Osteoblast (primary cell): ENCODE data around the gene ISL2. TPM values are rescaled to one million over a fixed set of nuclear protein-coding genes. Genes with fewer than 3 reads are reported as not detected.

ENCODE experiments used
- DNase-seq: peaks from one replicate; pipeline ENCODE4 v3.0.0; 2011; ENCODE audit warnings: low spot score, mixed read lengths; ENCODE audit not compliant: insufficient read length; ENCODE audit errors: missing footprints
- H2AFZ ChIP-seq: 2 replicates; pipeline ENCODE4 v1.6.0; 2011; ENCODE audit warnings: mild to moderate bottlenecking, low read length
- H3K27ac ChIP-seq: 2 replicates; pipeline ENCODE4 v1.5.1; 2011; ENCODE audit warnings: mild to moderate bottlenecking, low read depth, low read length, moderate library complexity
- H3K27me3 ChIP-seq: 2 replicates; pipeline ENCODE4 v1.6.0; 2012; ENCODE audit warnings: mild to moderate bottlenecking, control low read depth, inconsistent platforms, low read length, moderate library complexity; ENCODE audit not compliant: insufficient read depth
- H3K36me3 ChIP-seq: 2 replicates; pipeline ENCODE4 v1.5.1; 2011; ENCODE audit warnings: mild to moderate bottlenecking, low read length, control low read depth, moderate library complexity; ENCODE audit not compliant: insufficient read depth
- H3K4me1 ChIP-seq: 2 replicates; pipeline ENCODE4 v1.5.1; 2011; ENCODE audit warnings: mild to moderate bottlenecking, low read length, control low read depth, moderate library complexity; ENCODE audit not compliant: insufficient read depth
- H3K4me2 ChIP-seq: 2 replicates; pipeline ENCODE4 v1.6.0; 2011; ENCODE audit warnings: mild to moderate bottlenecking, low read length; ENCODE audit not compliant: insufficient read depth
- H3K4me3 ChIP-seq: fragments of 200-600 bp; sonication (generic); 3 replicates; pipeline ENCODE4 v1.5.1; 2012; ENCODE audit warnings: mild to moderate bottlenecking, low read length, inconsistent platforms; ENCODE audit not compliant: insufficient read depth
- H3K79me2 ChIP-seq: 2 replicates; pipeline ENCODE4 v1.6.0; 2012; ENCODE audit warnings: mild to moderate bottlenecking, low read length, control low read depth, inconsistent platforms; ENCODE audit not compliant: insufficient read depth
- H3K9me3 ChIP-seq: 2 replicates; pipeline ENCODE4 v1.5.1; 2011; ENCODE audit warnings: low read depth, low read length, control low read depth
- H4K20me1 ChIP-seq: 2 replicates; pipeline ENCODE4 v1.6.0; 2012; ENCODE audit warnings: mild to moderate bottlenecking, low read length, control low read depth; ENCODE audit not compliant: insufficient read depth
- total RNA-seq: library from RNA; depleted of rRNA; stranded (reverse); fragments of >200 nt; gene quantifications from 2 replicates; pipeline ENCODE4 v1.2.3, GENCODE V29; 2012
- TF ChIP-seq, protein P1 (sequence below): IDR thresholded peaks from 2 replicates; pipeline ENCODE4 v1.5.1; 2011; ENCODE audit warnings: mild to moderate bottlenecking, low read depth, low read length, moderate library complexity; ENCODE audit errors: extremely low read depth

The ISL2 gene
- total RNA-seq, 1 donor = 1.1 TPM

DNA sequence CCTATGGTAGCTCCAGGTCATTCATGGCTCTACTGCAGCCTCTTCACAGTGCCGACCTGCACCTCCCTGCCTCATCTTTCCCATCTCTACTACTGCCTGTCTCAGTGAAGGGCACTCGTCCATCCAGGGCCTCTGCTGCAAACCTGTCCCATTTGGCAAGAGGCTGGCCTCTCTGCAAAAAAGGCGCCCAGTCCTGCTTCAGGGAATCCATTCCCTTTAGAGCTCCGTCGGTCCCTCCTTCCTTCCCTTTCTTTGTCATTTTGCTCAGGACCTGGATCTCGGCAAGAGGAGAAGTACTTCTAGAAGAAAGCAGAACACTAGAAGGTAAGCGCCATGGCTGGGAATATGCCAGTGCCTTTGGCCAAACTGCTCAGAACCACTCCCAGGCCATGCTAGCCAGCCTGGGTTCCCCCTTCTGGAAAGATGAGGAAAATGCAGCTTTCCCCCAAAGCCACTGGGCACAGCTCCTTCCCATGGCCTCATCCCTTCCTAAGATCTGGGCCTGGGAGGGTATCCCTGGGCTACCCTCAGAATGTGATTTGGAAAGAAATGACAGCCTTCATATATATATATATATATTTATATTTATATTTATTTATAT lies 6.4 kb upstream of the ISL2 start:
- Histone ChIP-seq H3K4me3 (no peak overlapping the region), H3K27ac (no peak overlapping the region), H3K79me2 (no peaks in the 10 kb centered on the region), H3K36me3 (no peaks in the 10 kb centered on the region), H3K27me3 (peaks cover 24% of the 10 kb centered on the region), H3K9me3 (no peaks in the 10 kb centered on the region), H3K4me2 (no peak overlapping the region), H4K20me1 (no peaks in the 10 kb centered on the region), H2AFZ (no peak overlapping the region), H3K4me1 (no peaks in the 10 kb centered on the region)
- TF ChIP-seq, protein P1, sequence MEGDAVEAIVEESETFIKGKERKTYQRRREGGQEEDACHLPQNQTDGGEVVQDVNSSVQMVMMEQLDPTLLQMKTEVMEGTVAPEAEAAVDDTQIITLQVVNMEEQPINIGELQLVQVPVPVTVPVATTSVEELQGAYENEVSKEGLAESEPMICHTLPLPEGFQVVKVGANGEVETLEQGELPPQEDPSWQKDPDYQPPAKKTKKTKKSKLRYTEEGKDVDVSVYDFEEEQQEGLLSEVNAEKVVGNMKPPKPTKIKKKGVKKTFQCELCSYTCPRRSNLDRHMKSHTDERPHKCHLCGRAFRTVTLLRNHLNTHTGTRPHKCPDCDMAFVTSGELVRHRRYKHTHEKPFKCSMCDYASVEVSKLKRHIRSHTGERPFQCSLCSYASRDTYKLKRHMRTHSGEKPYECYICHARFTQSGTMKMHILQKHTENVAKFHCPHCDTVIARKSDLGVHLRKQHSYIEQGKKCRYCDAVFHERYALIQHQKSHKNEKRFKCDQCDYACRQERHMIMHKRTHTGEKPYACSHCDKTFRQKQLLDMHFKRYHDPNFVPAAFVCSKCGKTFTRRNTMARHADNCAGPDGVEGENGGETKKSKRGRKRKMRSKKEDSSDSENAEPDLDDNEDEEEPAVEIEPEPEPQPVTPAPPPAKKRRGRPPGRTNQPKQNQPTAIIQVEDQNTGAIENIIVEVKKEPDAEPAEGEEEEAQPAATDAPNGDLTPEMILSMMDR = peak; percentile 63
- DNase-seq = peak; percentile 94

DNA sequence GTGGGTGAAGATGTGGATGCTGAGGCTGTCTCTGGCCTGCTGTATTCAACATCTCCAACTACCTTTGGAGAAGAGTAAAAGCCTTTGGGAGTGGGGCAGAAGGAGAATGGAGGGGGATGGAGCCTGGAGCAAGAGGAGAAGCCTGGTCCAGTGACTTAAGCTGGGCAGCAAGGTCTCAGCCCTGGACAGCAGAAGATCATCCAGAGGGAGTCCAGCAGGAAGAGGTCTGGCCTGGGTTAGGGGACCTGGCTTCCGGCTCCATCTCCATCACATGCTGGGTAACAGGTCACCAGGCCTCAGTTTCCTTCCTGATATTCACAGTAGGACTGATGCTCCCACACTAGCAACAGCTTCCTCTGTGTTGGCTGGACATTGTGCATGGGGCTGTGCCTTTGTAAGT lies 3.8 kb upstream of the ISL2 start:
- no peak overlapping the region for H3K4me3 ChIP-seq
- peaks cover 42% of the 10 kb centered on the region for H3K27me3 ChIP-seq
- no peak overlapping the region for H3K4me2 ChIP-seq
- peaks cover 8% of the 10 kb centered on the region for H3K4me1 ChIP-seq
- H3K27ac ChIP-seq = no peak overlapping the region
- no peaks in the 10 kb centered on the region for H3K9me3 ChIP-seq
- H4K20me1 ChIP-seq = no peaks in the 10 kb centered on the region
- TF ChIP-seq, protein P1 = no peak
- no peaks in the 10 kb centered on the region for H3K36me3 ChIP-seq
- H3K79me2 ChIP-seq = no peaks in the 10 kb centered on the region
- no peak overlapping the region for H2AFZ ChIP-seq
- no peak for DNase-seq

DNA sequence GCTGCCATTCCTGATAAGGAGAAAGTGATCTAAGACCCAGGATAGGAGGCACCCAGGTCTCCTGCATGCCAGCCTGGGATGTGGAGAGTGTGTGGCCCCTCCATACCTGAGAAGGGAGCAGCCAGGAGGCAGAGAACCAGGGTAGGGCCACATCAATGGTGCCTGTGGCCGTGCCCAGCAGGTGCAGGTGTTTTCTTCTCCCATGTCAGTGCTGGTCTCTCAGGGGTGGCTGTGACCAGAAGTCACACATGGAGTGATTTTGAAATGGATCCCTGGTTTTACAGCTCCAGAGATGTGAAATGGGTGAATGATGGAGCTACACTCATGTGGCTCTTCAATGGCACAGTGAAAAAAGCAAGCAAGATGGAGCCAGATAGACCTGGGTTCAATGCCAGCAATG lies 3.3 kb upstream of the ISL2 start:
- Histone ChIP-seq H4K20me1 (no peaks in the 10 kb centered on the region), H3K27me3 (peaks cover 46% of the 10 kb centered on the region), H3K4me1 (peaks cover 8% of the 10 kb centered on the region), H3K4me3 (no peak overlapping the region), H3K79me2 (no peaks in the 10 kb centered on the region), H2AFZ (no peak overlapping the region), H3K27ac (no peak overlapping the region), H3K36me3 (no peaks in the 10 kb centered on the region), H3K9me3 (no peaks in the 10 kb centered on the region), H3K4me2 (no peak overlapping the region)
- TF ChIP-seq, protein P1 = no peak
- DNase-seq = no peak

DNA sequence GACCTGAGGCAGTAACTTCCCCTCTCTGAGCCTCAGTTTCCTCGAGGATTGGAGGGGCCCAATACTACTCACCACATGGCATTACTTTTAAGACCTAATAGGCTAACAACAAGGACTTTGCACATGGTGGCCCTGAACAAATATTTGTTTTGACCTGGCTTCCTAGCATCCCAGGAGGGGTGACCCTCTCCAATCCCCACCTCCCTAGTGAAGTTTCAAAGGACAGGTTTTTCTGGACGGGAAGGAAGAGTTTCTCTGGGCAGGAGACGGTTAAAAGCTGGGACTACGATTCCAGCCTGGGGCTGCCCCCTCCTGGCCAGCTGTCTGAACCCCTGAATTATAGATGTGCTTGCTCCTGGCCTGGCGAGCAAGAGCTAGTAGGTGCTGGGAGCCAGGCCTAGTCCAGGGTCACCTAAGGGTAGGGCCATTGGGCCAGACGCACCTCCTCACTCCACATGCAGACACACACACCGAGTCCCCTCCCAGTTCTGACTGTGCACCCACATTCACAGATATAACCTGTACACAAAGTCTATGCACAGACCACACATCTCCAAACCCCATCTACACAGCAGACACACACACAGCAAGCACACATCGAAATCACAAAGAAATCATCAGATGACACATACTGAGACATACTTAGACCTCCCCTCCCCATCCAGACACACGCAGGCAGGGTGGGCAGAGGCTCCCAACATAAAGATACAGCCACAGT lies 2.7 kb upstream of the ISL2 start:
- H3K79me2 ChIP-seq = no peaks in the 10 kb centered on the region
- H3K27me3 ChIP-seq = peaks cover 48% of the 10 kb centered on the region
- H3K4me3 ChIP-seq = no peak overlapping the region
- H3K4me1 ChIP-seq = peaks cover 8% of the 10 kb centered on the region
- H3K4me2 ChIP-seq = no peak overlapping the region
- no peak overlapping the region for H2AFZ ChIP-seq
- H3K9me3 ChIP-seq = no peaks in the 10 kb centered on the region
- no peaks in the 10 kb centered on the region for H4K20me1 ChIP-seq
- no peaks in the 10 kb centered on the region for H3K36me3 ChIP-seq
- H3K27ac ChIP-seq = no peak overlapping the region
- TF ChIP-seq, protein P1 = peak; percentile 54
- peak; percentile 91 for DNase-seq
